ENCODE results near the gene GPR158.

The GPR158 gene

DNA sequence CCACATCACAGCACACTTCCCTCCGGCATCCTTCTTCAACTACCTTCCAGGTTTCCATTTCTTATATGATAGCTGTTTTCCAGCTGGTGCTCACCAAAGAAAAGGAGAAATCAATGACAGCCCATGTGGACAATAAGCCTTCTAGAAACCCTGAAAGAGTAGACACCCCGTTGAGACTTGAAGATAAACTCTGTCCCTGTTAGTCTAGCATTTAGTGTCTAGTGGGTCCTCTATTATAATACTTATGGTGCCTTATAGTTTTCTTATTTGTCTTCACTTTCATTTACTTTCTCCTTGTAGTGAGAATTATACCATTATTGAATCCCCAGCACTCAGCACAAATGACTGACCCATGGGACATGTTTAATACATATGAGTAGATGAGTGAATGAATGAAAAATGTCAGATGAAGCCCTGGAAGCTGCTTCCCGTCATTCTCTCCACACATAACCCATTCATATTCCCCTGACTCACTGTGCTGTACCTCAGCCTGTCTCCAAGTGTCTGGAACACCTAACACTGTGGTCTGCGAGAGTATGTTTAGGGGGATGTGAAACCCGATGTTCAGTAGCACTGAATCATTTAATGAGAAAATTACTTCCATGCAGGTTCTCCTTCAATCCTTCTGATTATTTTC lies 377.6 kb downstream of the GPR158 start:
- no peaks in the 10 kb centered on the region for H3K27me3 ChIP-seq (ENCODE audit: control insufficient read depth, insufficient read depth, low read length, poor library complexity, severe bottlenecking)
- no peaks in the 10 kb centered on the region for H3K4me1 ChIP-seq (ENCODE audit: control insufficient read depth, insufficient read depth, low read length)
- no peak overlapping the region for H3K4me3 ChIP-seq (ENCODE audit: insufficient read depth, low read depth, low read length)
- H3K36me3 ChIP-seq (ENCODE audit: control insufficient read depth, insufficient read depth, low read length): no peaks in the 10 kb centered on the region
- 92 to 94% methylated on average over 4 of the region's 5 CpGs for WGBS, 2 experiments
- no peak overlapping the region for H3K27ac ChIP-seq (ENCODE audit: insufficient read depth, low read depth, low read length, poor library complexity, severe bottlenecking)
- no peaks in the 10 kb centered on the region for H3K9me3 ChIP-seq (ENCODE audit: control insufficient read depth, low read length)

DNA sequence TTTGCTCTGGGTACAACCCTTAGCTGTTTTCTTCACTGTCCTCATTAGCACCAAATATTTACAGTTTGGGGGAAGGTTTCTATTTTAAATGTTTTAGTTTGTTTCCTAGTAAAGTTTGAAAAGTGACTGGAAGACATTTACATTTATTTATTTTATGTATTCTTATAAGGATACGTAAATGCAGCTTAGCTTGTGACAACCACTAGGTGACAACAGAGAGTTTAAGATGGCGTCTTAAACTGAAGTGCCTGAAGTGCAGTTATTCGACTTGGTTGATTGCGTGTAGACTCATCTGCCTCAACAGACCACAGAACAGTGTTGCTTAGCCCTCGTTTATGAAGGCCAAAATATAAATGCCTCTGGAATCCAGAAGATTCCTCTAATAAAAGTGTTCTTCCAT lies 381.1 kb downstream of the GPR158 start:
- Histone ChIP-seq H3K4me1 (ENCODE audit: control insufficient read depth, insufficient read depth, low read length) (no peaks in the 10 kb centered on the region), H3K4me3 (ENCODE audit: insufficient read depth, low read depth, low read length) (no peak overlapping the region), H3K36me3 (ENCODE audit: control insufficient read depth, insufficient read depth, low read length) (no peaks in the 10 kb centered on the region), H3K27me3 (ENCODE audit: control insufficient read depth, insufficient read depth, low read length, poor library complexity, severe bottlenecking) (no peaks in the 10 kb centered on the region), H3K27ac (ENCODE audit: insufficient read depth, low read depth, low read length, poor library complexity, severe bottlenecking) (no peak overlapping the region), H3K9me3 (ENCODE audit: control insufficient read depth, low read length) (no peaks in the 10 kb centered on the region)
- 89 to 91% methylated on average over 5 of the region's 5 CpGs for WGBS, 2 experiments

DNA sequence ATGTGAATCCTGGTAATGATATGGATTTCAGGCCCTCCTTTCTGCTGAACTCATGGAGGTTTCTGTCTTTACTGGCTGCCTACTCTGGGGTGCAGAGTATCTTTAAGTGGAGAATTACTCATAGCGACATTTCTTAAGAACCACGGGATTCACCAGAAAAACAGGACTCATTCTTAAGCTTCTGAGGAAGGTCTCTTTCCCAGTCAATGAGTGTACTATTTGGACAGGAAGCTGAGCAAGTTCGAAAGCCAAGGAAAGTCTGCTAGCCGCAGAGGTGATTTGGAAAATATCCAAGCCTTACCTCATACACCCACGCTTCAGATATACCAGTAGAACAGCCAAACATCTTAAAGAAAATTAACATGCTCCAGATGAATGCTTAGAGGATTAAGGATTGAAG lies 381.7 kb downstream of the GPR158 start:
- H3K4me1 ChIP-seq (ENCODE audit: control insufficient read depth, insufficient read depth, low read length): no peaks in the 10 kb centered on the region
- H3K9me3 ChIP-seq (ENCODE audit: control insufficient read depth, low read length): no peaks in the 10 kb centered on the region
- no peaks in the 10 kb centered on the region for H3K27me3 ChIP-seq (ENCODE audit: control insufficient read depth, insufficient read depth, low read length, poor library complexity, severe bottlenecking)
- WGBS, 2 experiments: 92 to 98% methylated on average over 5 of the region's 5 CpGs
- no peak overlapping the region for H3K4me3 ChIP-seq (ENCODE audit: insufficient read depth, low read depth, low read length)
- no peaks in the 10 kb centered on the region for H3K36me3 ChIP-seq (ENCODE audit: control insufficient read depth, insufficient read depth, low read length)
- H3K27ac ChIP-seq (ENCODE audit: insufficient read depth, low read depth, low read length, poor library complexity, severe bottlenecking): no peak overlapping the region

DNA sequence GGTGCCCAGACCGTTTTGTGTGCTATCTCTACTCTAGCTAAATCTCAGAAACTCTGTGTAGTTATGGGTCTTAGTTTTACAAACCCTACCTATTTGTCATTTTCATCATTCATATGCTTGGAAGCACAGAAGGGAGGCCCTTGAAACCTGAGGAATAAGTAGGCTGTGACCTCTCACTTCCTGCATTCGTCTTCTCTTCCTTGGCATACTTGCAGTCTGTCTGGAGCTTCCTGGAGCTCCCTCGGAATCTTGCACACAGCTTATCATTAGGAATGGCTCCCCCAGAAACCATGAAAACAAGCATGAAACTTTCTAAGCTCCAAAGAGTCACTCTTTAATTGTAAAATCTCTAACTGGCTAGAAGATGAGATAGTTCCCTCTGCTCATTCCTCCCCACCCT lies 382.3 kb downstream of the GPR158 start:
- no peaks in the 10 kb centered on the region for H3K4me1 ChIP-seq (ENCODE audit: control insufficient read depth, insufficient read depth, low read length)
- no peaks in the 10 kb centered on the region for H3K36me3 ChIP-seq (ENCODE audit: control insufficient read depth, insufficient read depth, low read length)
- H3K4me3 ChIP-seq (ENCODE audit: insufficient read depth, low read depth, low read length): no peak overlapping the region
- H3K27me3 ChIP-seq (ENCODE audit: control insufficient read depth, insufficient read depth, low read length, poor library complexity, severe bottlenecking): no peaks in the 10 kb centered on the region
- no peak overlapping the region for H3K27ac ChIP-seq (ENCODE audit: insufficient read depth, low read depth, low read length, poor library complexity, severe bottlenecking)
- 94 to 95% methylated on average over 3 of the region's 3 CpGs for WGBS, 2 experiments
- H3K9me3 ChIP-seq (ENCODE audit: control insufficient read depth, low read length): no peaks in the 10 kb centered on the region

DNA sequence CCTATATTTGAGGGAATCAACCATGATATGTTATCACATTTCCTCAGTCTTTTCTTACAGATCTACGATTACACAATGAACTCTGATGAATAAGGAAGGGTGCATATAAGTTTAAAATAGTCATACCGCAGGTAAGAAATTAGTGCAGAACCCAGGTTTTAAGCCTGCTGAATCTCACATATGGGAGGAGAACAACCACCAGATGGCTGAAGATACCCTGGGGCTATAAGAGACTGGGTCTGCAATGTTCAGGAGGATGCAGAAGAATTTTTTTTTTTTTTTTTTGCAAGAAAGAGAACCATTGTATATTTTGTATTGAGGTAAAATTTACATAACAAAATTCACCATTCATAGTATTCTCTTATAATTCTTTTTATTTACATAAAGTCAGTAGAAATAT lies 387.0 kb downstream of the GPR158 start:
- Histone ChIP-seq H3K4me1 (ENCODE audit: control insufficient read depth, insufficient read depth, low read length) (peaks cover 4% of the 10 kb centered on the region), H3K9me3 (ENCODE audit: control insufficient read depth, low read length) (no peaks in the 10 kb centered on the region), H3K4me3 (ENCODE audit: insufficient read depth, low read depth, low read length) (no peak overlapping the region), H3K27ac (ENCODE audit: insufficient read depth, low read depth, low read length, poor library complexity, severe bottlenecking) (no peak overlapping the region), H3K36me3 (ENCODE audit: control insufficient read depth, insufficient read depth, low read length) (no peaks in the 10 kb centered on the region), H3K27me3 (ENCODE audit: control insufficient read depth, insufficient read depth, low read length, poor library complexity, severe bottlenecking) (no peaks in the 10 kb centered on the region)
- WGBS, 2 experiments: 96 to 97% methylated on average over 2 of the region's 2 CpGs

DNA sequence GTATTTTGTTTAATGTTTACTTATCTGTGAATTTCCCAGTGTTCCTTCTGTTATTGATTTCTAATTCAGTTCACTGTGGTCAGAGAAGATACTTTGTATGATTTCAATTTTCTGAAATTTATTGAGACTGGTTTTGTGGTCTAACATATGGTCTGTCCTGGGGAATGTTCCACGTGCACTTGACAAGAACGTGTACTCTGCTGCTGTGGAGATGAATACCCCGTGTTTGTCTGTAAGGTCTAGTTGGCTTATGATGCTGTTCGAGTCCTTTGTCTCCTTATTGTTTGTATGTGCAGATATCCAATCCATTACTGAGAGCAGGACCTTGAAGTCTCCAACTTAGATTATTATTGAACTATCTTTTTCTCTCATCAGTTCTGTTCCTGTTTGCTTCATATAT lies 387.7 kb downstream of the GPR158 start:
- Histone ChIP-seq H3K4me3 (ENCODE audit: insufficient read depth, low read depth, low read length) (no peak overlapping the region), H3K27me3 (ENCODE audit: control insufficient read depth, insufficient read depth, low read length, poor library complexity, severe bottlenecking) (no peaks in the 10 kb centered on the region), H3K9me3 (ENCODE audit: control insufficient read depth, low read length) (no peaks in the 10 kb centered on the region), H3K4me1 (ENCODE audit: control insufficient read depth, insufficient read depth, low read length) (peaks cover 4% of the 10 kb centered on the region), H3K36me3 (ENCODE audit: control insufficient read depth, insufficient read depth, low read length) (no peaks in the 10 kb centered on the region), H3K27ac (ENCODE audit: insufficient read depth, low read depth, low read length, poor library complexity, severe bottlenecking) (no peak overlapping the region)
- WGBS, 2 experiments: 93 to 95% methylated on average over 4 of the region's 4 CpGs

DNA sequence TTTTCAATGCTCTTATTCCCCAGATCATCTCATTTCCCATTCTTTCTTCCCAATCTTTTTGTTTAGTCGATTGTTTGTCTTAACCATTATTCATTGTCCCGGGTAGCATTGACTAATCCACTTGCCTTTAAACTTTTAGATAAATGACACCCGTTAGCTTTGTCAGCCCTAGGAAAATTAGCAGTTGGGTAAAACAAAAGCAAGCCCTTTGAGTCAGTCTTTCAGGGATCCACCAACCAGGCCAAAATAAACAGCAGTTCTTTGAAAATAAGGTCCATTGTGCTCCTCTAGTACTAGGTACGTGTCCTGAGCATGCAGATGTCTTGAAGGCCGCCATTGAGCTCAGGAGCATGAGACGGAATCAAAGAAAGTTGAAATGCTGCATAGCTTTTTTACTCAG lies 389.6 kb downstream of the GPR158 start:
- Histone ChIP-seq H3K4me3 (ENCODE audit: insufficient read depth, low read depth, low read length) (no peak overlapping the region), H3K27me3 (ENCODE audit: control insufficient read depth, insufficient read depth, low read length, poor library complexity, severe bottlenecking) (no peaks in the 10 kb centered on the region), H3K27ac (ENCODE audit: insufficient read depth, low read depth, low read length, poor library complexity, severe bottlenecking) (no peak overlapping the region), H3K9me3 (ENCODE audit: control insufficient read depth, low read length) (no peaks in the 10 kb centered on the region), H3K36me3 (ENCODE audit: control insufficient read depth, insufficient read depth, low read length) (no peaks in the 10 kb centered on the region), H3K4me1 (ENCODE audit: control insufficient read depth, insufficient read depth, low read length) (peaks cover 4% of the 10 kb centered on the region)
- 74 to 83% methylated on average over 6 of the region's 6 CpGs for WGBS, 2 experiments

DNA sequence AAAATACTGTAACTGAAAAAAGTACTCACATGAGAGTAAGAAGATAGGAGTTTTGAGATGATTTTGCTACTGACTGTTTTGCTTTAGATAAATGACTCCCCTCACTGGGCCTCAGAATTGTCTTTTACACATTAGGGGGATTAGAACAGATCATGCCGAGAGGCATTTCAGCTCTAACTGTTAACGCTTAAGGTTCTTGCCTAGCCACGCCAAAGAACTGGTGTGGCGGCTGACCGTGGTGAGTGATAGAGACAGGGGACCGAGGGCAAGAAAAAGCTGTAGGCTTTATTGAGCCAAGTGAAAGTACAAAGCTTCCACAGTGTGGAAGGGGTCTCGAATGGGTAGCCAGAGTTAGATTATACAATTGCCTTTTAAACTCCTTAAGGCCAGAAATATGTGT lies 390.8 kb downstream of the GPR158 start:
- no peak overlapping the region for H3K27ac ChIP-seq (ENCODE audit: insufficient read depth, low read depth, low read length, poor library complexity, severe bottlenecking)
- H3K27me3 ChIP-seq (ENCODE audit: control insufficient read depth, insufficient read depth, low read length, poor library complexity, severe bottlenecking): no peaks in the 10 kb centered on the region
- no peaks in the 10 kb centered on the region for H3K36me3 ChIP-seq (ENCODE audit: control insufficient read depth, insufficient read depth, low read length)
- no peak overlapping the region for H3K4me3 ChIP-seq (ENCODE audit: insufficient read depth, low read depth, low read length)
- H3K9me3 ChIP-seq (ENCODE audit: control insufficient read depth, low read length): no peaks in the 10 kb centered on the region
- 51 to 62% methylated on average over 7 of the region's 7 CpGs for WGBS, 2 experiments
- peaks cover 4% of the 10 kb centered on the region for H3K4me1 ChIP-seq (ENCODE audit: control insufficient read depth, insufficient read depth, low read length)

DNA sequence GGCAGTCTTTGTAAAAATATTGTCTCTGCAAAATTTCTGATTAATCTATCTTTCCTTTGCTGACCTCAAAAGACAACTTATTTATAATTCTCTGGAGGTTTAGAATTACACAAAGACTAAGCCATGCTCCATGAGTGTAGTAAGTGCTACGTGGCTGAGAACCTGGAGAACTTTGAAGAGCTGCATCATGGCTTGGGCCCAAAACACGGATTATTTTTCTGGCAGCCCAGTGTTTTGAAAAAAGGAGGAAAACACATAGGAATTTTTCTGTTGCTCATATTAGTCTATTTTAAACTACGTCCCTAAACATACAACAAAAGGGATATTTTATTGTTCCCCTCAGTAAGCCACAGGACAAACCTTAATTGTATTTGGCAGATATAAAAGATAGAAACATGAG lies 398.5 kb downstream of the GPR158 start:
- Histone ChIP-seq H3K36me3 (ENCODE audit: control insufficient read depth, insufficient read depth, low read length) (no peaks in the 10 kb centered on the region), H3K4me3 (ENCODE audit: insufficient read depth, low read depth, low read length) (no peak overlapping the region), H3K4me1 (ENCODE audit: control insufficient read depth, insufficient read depth, low read length) (no peaks in the 10 kb centered on the region), H3K27me3 (ENCODE audit: control insufficient read depth, insufficient read depth, low read length, poor library complexity, severe bottlenecking) (no peaks in the 10 kb centered on the region), H3K9me3 (ENCODE audit: control insufficient read depth, low read length) (no peaks in the 10 kb centered on the region), H3K27ac (ENCODE audit: insufficient read depth, low read depth, low read length, poor library complexity, severe bottlenecking) (no peak overlapping the region)
- WGBS, 2 experiments: 95 to 98% methylated on average over 2 of the region's 3 CpGs

DNA sequence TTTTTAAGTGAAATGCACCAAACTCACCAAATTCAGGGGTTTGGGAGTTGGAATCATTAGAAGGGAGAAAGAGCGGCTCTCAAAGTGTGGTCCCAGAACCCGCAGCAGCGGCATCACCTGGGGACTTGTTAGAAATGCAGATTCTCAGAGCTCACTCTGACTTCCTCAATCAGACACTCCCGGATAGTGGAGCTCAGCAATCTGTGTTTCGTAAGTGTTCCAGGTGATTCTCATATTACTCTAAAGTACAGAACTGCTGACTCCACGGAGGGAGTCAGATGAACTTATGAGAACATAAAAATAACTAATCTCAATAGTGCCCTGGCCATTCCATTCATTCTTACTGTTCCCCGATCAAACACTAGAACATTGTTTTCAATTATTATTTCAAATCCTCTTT lies 400.5 kb downstream of the GPR158 start:
- WGBS, 2 experiments: 71 to 72% methylated on average over 7 of the region's 7 CpGs
- Histone ChIP-seq H3K4me3 (ENCODE audit: insufficient read depth, low read depth, low read length) (no peak overlapping the region), H3K27ac (ENCODE audit: insufficient read depth, low read depth, low read length, poor library complexity, severe bottlenecking) (no peak overlapping the region)

DNA sequence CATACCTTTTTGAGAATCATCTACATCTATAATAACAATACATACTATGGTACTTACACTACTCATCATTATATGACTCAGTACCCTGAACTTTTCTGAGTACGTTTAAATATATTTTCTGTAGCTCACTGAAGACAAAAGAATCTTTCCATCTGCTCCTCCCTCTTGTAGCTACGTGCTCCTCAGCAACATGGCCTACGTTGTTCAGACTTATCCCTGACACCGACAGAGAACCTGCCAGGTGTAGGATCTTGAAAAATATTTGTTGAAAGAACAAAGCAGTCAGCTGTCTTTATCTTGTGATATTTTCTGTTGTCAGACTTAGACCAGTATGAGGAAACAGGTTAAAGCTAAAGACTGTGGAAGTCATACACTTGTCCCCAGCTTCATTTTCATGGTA lies 403.3 kb downstream of the GPR158 start:
- H3K9me3 ChIP-seq (ENCODE audit: control insufficient read depth, low read length): no peaks in the 10 kb centered on the region
- no peaks in the 10 kb centered on the region for H3K27me3 ChIP-seq (ENCODE audit: control insufficient read depth, insufficient read depth, low read length, poor library complexity, severe bottlenecking)
- H3K27ac ChIP-seq (ENCODE audit: insufficient read depth, low read depth, low read length, poor library complexity, severe bottlenecking): no peak overlapping the region
- H3K4me3 ChIP-seq (ENCODE audit: insufficient read depth, low read depth, low read length): no peak overlapping the region
- no peaks in the 10 kb centered on the region for H3K4me1 ChIP-seq (ENCODE audit: control insufficient read depth, insufficient read depth, low read length)
- H3K36me3 ChIP-seq (ENCODE audit: control insufficient read depth, insufficient read depth, low read length): no peaks in the 10 kb centered on the region
- 93 to 96% methylated on average over 4 of the region's 4 CpGs for WGBS, 2 experiments

More for the DNA sequence above, 400.5 kb downstream of the GPR158 start:
- Histone ChIP-seq H3K9me3 (ENCODE audit: control insufficient read depth, low read length) (no peaks in the 10 kb centered on the region), H3K4me1 (ENCODE audit: control insufficient read depth, insufficient read depth, low read length) (no peaks in the 10 kb centered on the region), H3K27me3 (ENCODE audit: control insufficient read depth, insufficient read depth, low read length, poor library complexity, severe bottlenecking) (no peaks in the 10 kb centered on the region), H3K36me3 (ENCODE audit: control insufficient read depth, insufficient read depth, low read length) (no peaks in the 10 kb centered on the region)

Measured in ectodermal cell (in vitro differentiated cells).